Purkinje cell (primary cell): ENCODE measurements around the gene ADIRF. TPM values are rescaled to one million over a fixed set of nuclear protein-coding genes. Genes with fewer than 3 reads are reported as not detected.

Experiments used
- polyA plus RNA-seq: library from polyadenylated mRNA; unstranded; fragments of >200 nt; fragmentation: Nextera tagmentation; gene quantifications from 2 replicates; pipeline ENCODE4 v1.2.1, GENCODE V29; 2014

ADIRF gene
- 3.3 and 4.2 TPM in 2 replicates for polyA plus RNA-seq

DNA sequence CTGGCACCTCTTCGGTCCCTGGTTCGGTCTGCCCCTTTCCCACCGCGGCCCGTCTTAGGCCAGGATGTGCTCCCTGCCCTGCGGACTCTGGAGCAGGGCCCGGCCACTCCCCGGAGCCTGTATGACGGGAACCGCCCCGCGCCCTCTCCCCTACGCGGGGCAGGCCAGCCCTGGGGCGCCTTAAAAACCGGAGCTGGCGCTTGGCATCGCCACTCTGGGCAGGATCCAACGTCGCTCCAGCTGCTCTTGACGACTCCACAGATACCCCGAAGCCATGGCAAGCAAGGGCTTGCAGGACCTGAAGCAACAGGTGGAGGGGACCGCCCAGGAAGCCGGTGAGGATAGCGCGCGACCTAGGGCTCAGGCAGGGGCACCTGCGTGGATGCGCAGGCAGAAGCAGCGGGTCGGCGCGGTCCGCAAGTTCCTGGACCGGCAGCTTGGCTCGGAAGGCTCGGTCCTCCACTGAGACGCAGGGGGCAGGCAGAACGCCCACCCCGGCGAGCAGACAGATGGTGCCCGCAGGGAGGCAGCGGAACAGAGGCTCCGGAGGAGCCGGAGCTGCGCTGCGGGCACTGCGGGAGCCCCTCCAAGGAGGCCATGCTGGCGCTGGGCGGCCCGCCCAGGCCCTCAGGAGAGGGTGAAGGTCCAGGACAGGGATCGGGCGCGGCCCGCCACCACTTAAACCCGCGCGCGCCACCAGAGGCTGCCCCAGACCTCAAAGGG, at the start of gene ADIRF:
TSS of gene ADIRF (plus strand) at position 212 of the 723 bp plus-strand sequence. CDS start at position 275, 63 bp downstream.

GRCh38 chr10:86957471-86958115, 10.7 kb upstream of the ADIRF start, which contains the start of gene MMRN2:
Gene MMRN2, minus strand, starts transcription at chr10:86957615. Its CDS starts 74 bp downstream, at chr10:86957541.

DNA sequence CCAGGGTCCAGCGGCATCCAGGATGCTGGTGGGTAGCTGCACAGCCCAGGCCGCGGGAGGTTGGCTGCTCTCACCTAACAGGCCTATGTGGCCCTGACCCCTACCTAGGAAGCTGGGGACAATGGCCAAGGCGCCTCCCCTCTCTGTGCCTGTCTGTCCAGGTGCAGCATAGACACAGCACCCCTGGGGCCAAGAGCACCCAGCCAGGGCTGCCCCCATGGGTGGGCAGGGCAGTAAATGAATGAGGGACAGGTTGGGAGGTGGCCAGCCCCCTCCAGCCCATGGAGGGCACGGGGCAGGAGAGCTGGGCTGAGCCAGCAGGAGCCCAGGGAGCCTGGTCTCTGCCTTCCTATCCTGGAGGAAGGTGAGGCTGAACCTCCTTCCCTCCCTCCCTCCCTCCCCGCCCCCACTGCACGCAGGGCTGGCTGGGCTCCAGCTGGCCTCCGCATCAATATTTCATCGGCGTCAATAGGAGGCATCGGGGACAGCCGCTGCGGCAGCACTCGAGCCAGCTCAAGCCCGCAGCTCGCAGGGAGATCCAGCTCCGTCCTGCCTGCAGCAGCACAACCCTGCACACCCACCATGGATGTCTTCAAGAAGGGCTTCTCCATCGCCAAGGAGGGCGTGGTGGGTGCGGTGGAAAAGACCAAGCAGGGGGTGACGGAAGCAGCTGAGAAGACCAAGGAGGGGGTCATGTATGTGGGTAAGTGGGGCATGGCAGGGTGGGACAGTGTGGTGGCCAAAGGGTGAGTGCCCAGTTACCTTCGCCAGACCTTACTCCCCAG, 10.0 kb upstream of the ADIRF start, which contains the start of gene SNCG:
TSS of gene SNCG (plus strand) at position 484 of the 785 bp plus-strand sequence. CDS start at position 583, 99 bp downstream.

GRCh38 chr10:87020056-87020455, 51.8 kb downstream of the ADIRF start, which contains the start of gene FAM25A:
Gene FAM25A, plus strand, starts transcription at chr10:87020294. Its CDS starts 31 bp downstream, at chr10:87020325.

Other genes starting within 250 kb of the ADIRF start
- 5.7 and 8.5 TPM in 2 replicates for gene BMPR1A, start 211.9 kb upstream of the ADIRF start, polyA plus RNA-seq
- gene MMRN2, start 10.9 kb upstream of the ADIRF start, polyA plus RNA-seq = 0.46 and 0.52 TPM in 2 replicates
- 1,040 and 1,509 TPM in 2 replicates for gene SNCG, start 9.9 kb upstream of the ADIRF start, polyA plus RNA-seq
- not detected in 2 replicates for gene FAM25A, start 51.8 kb downstream of the ADIRF start, polyA plus RNA-seq
- gene GLUD1, start 126.4 kb downstream of the ADIRF start, polyA plus RNA-seq = 108 and 116 TPM in 2 replicates
- 3.7 and 4.8 TPM in 2 replicates for gene SHLD2, start 126.7 kb downstream of the ADIRF start, polyA plus RNA-seq